ENCODE data around the gene OGFR. TPM values are rescaled to one million over a fixed set of nuclear protein-coding genes. Genes with fewer than 3 reads are reported as not detected.

Gene OGFR
- polyA plus RNA-seq, 1 donor (not counting 4 experiments of a cell fraction or from before 2014, with no cell fraction given): 39.8 TPM

DNA sequence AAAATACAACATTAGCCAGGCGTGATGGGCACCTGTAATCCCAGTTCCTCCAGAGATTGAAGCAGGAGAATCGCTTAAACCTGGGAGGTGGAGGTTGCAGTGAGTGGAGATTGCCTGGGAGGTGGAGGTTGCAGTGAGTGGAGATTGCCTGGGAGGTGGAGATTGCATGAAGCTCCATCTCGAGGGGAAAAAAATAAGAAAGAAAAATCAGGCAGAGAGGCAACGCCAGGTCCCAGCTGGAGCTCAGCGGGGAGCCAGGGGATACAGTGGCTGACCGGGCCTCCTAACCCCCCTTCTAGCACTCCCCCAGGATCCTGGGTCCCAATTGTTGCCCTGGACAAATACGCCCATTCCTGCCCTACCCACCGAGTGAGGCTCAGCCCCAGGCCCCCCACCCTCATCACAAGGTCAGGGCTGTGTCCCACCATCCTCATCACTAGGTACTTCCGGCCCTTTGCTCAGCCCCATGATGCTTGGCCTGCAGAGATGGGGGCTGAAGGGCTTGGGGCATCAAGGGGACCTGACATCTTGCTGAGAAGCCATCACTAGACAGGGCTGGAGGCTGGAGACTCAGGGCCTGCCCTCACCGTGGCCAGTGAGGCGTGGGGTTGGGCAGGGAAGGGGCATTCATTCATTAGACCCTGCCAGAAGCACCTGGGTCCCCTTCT lies 1.9 kb downstream of the OGFR start:
- Histone ChIP-seq H3K9me1 (ENCODE audit: control insufficient read depth, extremely low read depth, insufficient read depth, low read length) (no peaks in the 10 kb centered on the region), H3K9me3 (ENCODE audit: control insufficient read depth, low read depth, low read length) (no peaks in the 10 kb centered on the region), H3K9ac (ENCODE audit: control insufficient read depth, extremely low read depth, insufficient read depth, low read length) (peak overlapping the region; percentile 78), H3K4me3 (ENCODE audit: control insufficient read depth in 2 of 3, extremely low read depth in 1 of 3, insufficient read depth in 2 of 3, low read depth in 1 of 3, low read length in 3 of 3) (peak overlapping the region in 2 of 3 experiments; percentile 73 to 87), H2AFZ (ENCODE audit: control insufficient read depth, low read length) (no peak overlapping the region), H3K4me2 (ENCODE audit: control insufficient read depth, extremely low read depth, insufficient read depth, low read depth, low read length) (peak overlapping the region; percentile 86), H3K79me2 (ENCODE audit: control insufficient read depth, insufficient read depth, low read length) (peaks cover 29% of the 10 kb centered on the region), H3K4me1 (ENCODE audit: control insufficient read depth, extremely low read depth, insufficient read depth, low read length) (peaks cover 12% of the 10 kb centered on the region), H3K27me3 (ENCODE audit: control insufficient read depth, extremely low read depth, insufficient read depth, low read length) (no peaks in the 10 kb centered on the region), H4K20me1 (ENCODE audit: control insufficient read depth, extremely low read depth, insufficient read depth, low read length) (peaks cover 2% of the 10 kb centered on the region), H3K36me3 (ENCODE audit: control insufficient read depth in 2 of 2, extremely low read depth in 1 of 2, insufficient read depth in 2 of 2, low read length in 2 of 2) (peaks cover 12 to 23% of the 10 kb centered on the region in 2 experiments), H3K27ac (ENCODE audit: control insufficient read depth, insufficient read depth, low read length) (no peak overlapping the region)
- dilution Hi-C loops (cut with MboI; ENCODE audit: extremely low pct_ligation_motif_present, low sequenced_read_pairs): no loop called here
- no peak for FAIRE-seq
- no peak for DNase-seq (ENCODE audit: low read depth, low spot score)
- no peak for TF ChIP-seq EZH2 (IDR thresholded peaks at IDR 0.05; ENCODE audit: low read length)
- TF ChIP-seq, protein P1, sequence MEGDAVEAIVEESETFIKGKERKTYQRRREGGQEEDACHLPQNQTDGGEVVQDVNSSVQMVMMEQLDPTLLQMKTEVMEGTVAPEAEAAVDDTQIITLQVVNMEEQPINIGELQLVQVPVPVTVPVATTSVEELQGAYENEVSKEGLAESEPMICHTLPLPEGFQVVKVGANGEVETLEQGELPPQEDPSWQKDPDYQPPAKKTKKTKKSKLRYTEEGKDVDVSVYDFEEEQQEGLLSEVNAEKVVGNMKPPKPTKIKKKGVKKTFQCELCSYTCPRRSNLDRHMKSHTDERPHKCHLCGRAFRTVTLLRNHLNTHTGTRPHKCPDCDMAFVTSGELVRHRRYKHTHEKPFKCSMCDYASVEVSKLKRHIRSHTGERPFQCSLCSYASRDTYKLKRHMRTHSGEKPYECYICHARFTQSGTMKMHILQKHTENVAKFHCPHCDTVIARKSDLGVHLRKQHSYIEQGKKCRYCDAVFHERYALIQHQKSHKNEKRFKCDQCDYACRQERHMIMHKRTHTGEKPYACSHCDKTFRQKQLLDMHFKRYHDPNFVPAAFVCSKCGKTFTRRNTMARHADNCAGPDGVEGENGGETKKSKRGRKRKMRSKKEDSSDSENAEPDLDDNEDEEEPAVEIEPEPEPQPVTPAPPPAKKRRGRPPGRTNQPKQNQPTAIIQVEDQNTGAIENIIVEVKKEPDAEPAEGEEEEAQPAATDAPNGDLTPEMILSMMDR (optimal IDR thresholded peaks at IDR 0.05 in 1 of 3, IDR thresholded peaks at IDR 0.05 in 1 of 3, conservative IDR thresholded peaks at IDR 0.05 in 1 of 3; ENCODE audit: extremely low read depth in 1 of 3, insufficient read depth in 2 of 3, low read length in 3 of 3): no peak

DNA sequence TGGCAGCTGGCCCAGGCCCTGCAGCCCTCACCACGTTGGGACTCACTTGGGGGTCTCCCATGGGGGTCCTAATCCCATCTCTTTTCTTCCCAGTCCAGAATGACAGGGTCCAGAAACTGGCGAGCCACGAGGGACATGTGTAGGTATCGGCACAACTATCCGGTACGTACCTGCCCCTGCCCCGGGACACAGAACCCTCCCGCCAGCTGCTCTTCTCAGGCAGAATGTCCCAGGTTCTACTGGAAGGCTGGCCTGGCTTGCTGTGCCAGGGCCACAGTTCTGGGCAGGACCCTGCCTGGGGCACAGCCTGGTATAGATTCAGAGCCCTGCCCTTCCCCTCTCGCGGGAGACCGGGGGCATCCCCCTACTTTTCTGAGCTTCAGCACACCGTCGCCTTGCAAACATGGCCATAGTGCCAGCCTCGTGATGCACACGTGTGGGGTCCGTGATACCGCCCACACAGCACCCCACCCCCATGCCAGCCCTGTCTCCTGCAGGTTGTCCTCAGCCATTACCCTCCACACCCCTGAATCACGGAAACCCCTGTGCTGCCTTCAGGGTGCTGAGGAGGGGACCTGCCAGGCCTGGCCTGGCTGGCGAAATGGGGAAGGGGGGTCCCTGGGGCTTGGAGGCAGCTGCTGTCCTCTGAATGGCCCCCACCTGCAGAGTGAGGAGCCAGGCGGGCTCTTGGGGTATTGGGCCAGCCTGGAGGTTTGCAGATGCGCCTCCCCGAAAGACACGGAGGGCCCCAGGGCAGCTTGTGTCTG lies 3.0 kb downstream of the OGFR start:
- Histone ChIP-seq H3K79me2 (ENCODE audit: control insufficient read depth, insufficient read depth, low read length) (peaks cover 29% of the 10 kb centered on the region), H4K20me1 (ENCODE audit: control insufficient read depth, extremely low read depth, insufficient read depth, low read length) (peaks cover 2% of the 10 kb centered on the region), H3K4me1 (ENCODE audit: control insufficient read depth, extremely low read depth, insufficient read depth, low read length) (peaks cover 12% of the 10 kb centered on the region), H3K27ac (ENCODE audit: control insufficient read depth, insufficient read depth, low read length) (no peak overlapping the region), H3K4me2 (ENCODE audit: control insufficient read depth, extremely low read depth, insufficient read depth, low read depth, low read length) (no peak overlapping the region), H3K9me1 (ENCODE audit: control insufficient read depth, extremely low read depth, insufficient read depth, low read length) (no peaks in the 10 kb centered on the region), H3K4me3 (ENCODE audit: control insufficient read depth in 2 of 3, extremely low read depth in 1 of 3, insufficient read depth in 2 of 3, low read depth in 1 of 3, low read length in 3 of 3) (no peak overlapping the region), H3K9ac (ENCODE audit: control insufficient read depth, extremely low read depth, insufficient read depth, low read length) (no peak overlapping the region), H3K9me3 (ENCODE audit: control insufficient read depth, low read depth, low read length) (no peaks in the 10 kb centered on the region), H3K36me3 (ENCODE audit: control insufficient read depth in 2 of 2, extremely low read depth in 1 of 2, insufficient read depth in 2 of 2, low read length in 2 of 2) (peaks cover 11 to 28% of the 10 kb centered on the region in 2 experiments), H2AFZ (ENCODE audit: control insufficient read depth, low read length) (no peak overlapping the region), H3K27me3 (ENCODE audit: control insufficient read depth, extremely low read depth, insufficient read depth, low read length) (no peaks in the 10 kb centered on the region)
- dilution Hi-C loops (cut with MboI; ENCODE audit: extremely low pct_ligation_motif_present, low sequenced_read_pairs): no loop called here
- TF ChIP-seq, protein P1 (optimal IDR thresholded peaks at IDR 0.05 in 1 of 3, IDR thresholded peaks at IDR 0.05 in 1 of 3, conservative IDR thresholded peaks at IDR 0.05 in 1 of 3; ENCODE audit: extremely low read depth in 1 of 3, insufficient read depth in 2 of 3, low read length in 3 of 3): no peak
- no peak for TF ChIP-seq EZH2 (IDR thresholded peaks at IDR 0.05; ENCODE audit: low read length)
- DNase-seq (ENCODE audit: low read depth, low spot score) (no peak), FAIRE-seq (no peak)

All from keratinocyte (primary cell).